ENCODE measurements around the gene AFAP1L1.

AFAP1L1 gene

GRCh38 chr5:149353911-149354310, 82.3 kb downstream of the AFAP1L1 start:
- TF ChIP-seq CTCF (IDR thresholded peaks at IDR 0.05; ENCODE audit: borderline replicate concordance, control extremely low read depth, extremely low read depth, insufficient read depth, missing control alignments), result no peak
- no peak for DNase-seq (ENCODE audit: low spot score)
- in situ Hi-C loops (cut with MboI; ENCODE audit: low sequenced_read_pairs, unreplicated experiment), result no loop called here

GRCh38 chr5:149355688-149356087, 84.0 kb downstream of the AFAP1L1 start:
- in situ Hi-C loops (cut with MboI; ENCODE audit: low sequenced_read_pairs, unreplicated experiment), result no loop called here
- no peak for DNase-seq (ENCODE audit: low spot score)
- TF ChIP-seq CTCF (IDR thresholded peaks at IDR 0.05; ENCODE audit: borderline replicate concordance, control extremely low read depth, extremely low read depth, insufficient read depth, missing control alignments), result no peak

- TF ChIP-seq CTCF (IDR thresholded peaks at IDR 0.05; ENCODE audit: borderline replicate concordance, control extremely low read depth, extremely low read depth, insufficient read depth, missing control alignments), result no peak
- DNase-seq (ENCODE audit: low spot score), result no peak
- in situ Hi-C loops (cut with MboI; ENCODE audit: low sequenced_read_pairs, unreplicated experiment), result no loop called here
Measured at GRCh38 chr5:149356391-149356790, 84.7 kb downstream of the AFAP1L1 start.

DNA sequence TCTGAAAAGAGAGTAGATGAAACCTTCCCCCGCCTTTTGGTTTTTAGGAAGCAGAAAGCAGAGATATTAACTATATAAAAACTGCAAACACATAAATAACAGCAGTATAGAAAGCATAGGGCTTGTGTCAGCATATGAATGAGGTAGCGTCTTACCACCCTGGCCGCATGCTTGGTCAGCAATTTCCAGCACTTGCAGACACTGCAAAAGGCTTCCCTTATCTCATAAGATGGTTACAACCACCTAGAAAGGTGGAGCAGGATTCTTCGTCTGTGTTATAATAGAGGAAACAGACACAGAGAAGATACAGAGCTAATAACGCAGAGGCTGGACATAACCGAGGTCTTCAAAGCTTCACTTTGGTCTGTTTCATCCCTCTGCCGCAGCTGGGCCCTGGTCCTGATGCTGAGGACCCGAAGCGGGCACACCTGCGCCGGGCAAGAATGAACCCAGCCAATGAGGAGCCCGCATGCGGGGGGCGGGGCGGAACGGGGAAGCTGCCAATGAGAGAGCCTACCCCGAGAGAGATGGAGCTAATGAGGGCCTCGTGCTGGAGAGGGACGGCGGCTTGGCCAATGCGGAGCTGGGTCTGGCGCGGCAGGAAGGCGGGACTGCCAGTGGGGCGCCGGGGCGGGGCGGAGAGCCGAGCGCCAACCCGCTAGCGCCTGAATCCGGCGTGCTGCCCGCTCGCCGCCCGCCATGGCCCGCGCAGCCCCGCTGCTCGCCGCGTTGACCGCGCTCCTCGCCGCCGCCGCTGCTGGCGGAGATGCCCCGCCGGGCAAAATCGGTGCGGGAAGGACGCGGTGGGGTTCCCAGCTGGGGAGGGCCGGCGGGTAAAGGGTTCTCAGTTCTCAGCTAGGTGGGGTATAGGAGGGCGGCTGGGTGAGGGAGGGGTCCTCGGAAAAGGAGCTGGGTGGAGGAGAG, 86.0 kb downstream of the AFAP1L1 start, which contains the start of gene PCYOX1L:
TSS of gene PCYOX1L (plus strand) at position 677 of the 924 bp plus-strand sequence. CDS start at position 700, 23 bp downstream.
- in situ Hi-C loops (cut with MboI; ENCODE audit: low sequenced_read_pairs, unreplicated experiment), result no loop called here
- TF ChIP-seq CTCF (IDR thresholded peaks at IDR 0.05; ENCODE audit: borderline replicate concordance, control extremely low read depth, extremely low read depth, insufficient read depth, missing control alignments), result no peak

GRCh38 chr5:149358294-149358651, 86.6 kb downstream of the AFAP1L1 start:
- TF ChIP-seq CTCF (IDR thresholded peaks at IDR 0.05; ENCODE audit: borderline replicate concordance, control extremely low read depth, extremely low read depth, insufficient read depth, missing control alignments), result no peak
- in situ Hi-C loops (cut with MboI; ENCODE audit: low sequenced_read_pairs, unreplicated experiment), result no loop called here
- no peak for DNase-seq (ENCODE audit: low spot score)

More for the DNA sequence above, 86.0 kb downstream of the AFAP1L1 start, which contains the start of gene PCYOX1L:
- DNase-seq (ENCODE audit: low spot score), result peak; percentile 98

GRCh38 chr5:149358868-149359495, 87.3 kb downstream of the AFAP1L1 start:
- no peak for DNase-seq (ENCODE audit: low spot score)
- in situ Hi-C loops (cut with MboI; ENCODE audit: low sequenced_read_pairs, unreplicated experiment), result no loop called here
- TF ChIP-seq CTCF (IDR thresholded peaks at IDR 0.05; ENCODE audit: borderline replicate concordance, control extremely low read depth, extremely low read depth, insufficient read depth, missing control alignments), result no peak

Measured in GM13976 (cell line).